Glutamatergic neuron (in vitro differentiated cells): ENCODE measurements around the gene OR51B2. TPM values are rescaled to one million over a fixed set of nuclear protein-coding genes. Genes with fewer than 3 reads are reported as not detected.
"Not testable (repeated sequence)": the region's sequence is repeated elsewhere in the genome, so short reads cannot be mapped to it uniquely, and the experiment has no call there.

Experiments used
- DNase-seq: peaks from one replicate; pipeline ENCODE4 v3.0.0; 2022
- H3K27ac Mint-ChIP-seq: one replicate; pipeline ENCODE4 v1.8.0; 2020; ENCODE audit warnings: mild to moderate bottlenecking, mixed read lengths, inconsistent platforms; ENCODE audit not compliant: unreplicated experiment
- H3K27me3 Mint-ChIP-seq: one replicate; pipeline ENCODE4 v1.8.0; 2020; ENCODE audit warnings: mild to moderate bottlenecking, moderate library complexity, mixed read lengths, inconsistent platforms; ENCODE audit not compliant: unreplicated experiment
- H3K36me3 Mint-ChIP-seq: one replicate; pipeline ENCODE4 v1.8.0; 2020; ENCODE audit warnings: mild to moderate bottlenecking, mixed read lengths, inconsistent platforms; ENCODE audit not compliant: unreplicated experiment
- H3K4me1 Mint-ChIP-seq: one replicate; pipeline ENCODE4 v1.8.0; 2020; ENCODE audit warnings: mild to moderate bottlenecking, low read depth, mixed read lengths, inconsistent platforms; ENCODE audit not compliant: unreplicated experiment
- H3K4me3 Mint-ChIP-seq: one replicate; pipeline ENCODE4 v1.8.0; 2020; ENCODE audit warnings: mild to moderate bottlenecking, mixed read lengths, inconsistent platforms; ENCODE audit not compliant: unreplicated experiment
- H3K9me3 Mint-ChIP-seq: one replicate; pipeline ENCODE4 v1.8.0; 2020; ENCODE audit warnings: mild to moderate bottlenecking, moderate library complexity, mixed read lengths, inconsistent platforms; ENCODE audit not compliant: unreplicated experiment
- CTCF ChIP-seq: fragments of 200-600 bp; sonication (generic); IDR thresholded peaks from one replicate; pipeline ENCODE4 v1.5.0; 2021; ENCODE audit not compliant: partially characterized antibody, unreplicated experiment
- total RNA-seq: library from RNA; stranded (reverse); fragmentation: NEBNext Ultra II Directional; extraction: Animal tissue kit (Norgen Biotek cat#: 25700); gene quantifications from one replicate; pipeline ENCODE4 v1.2.1, GENCODE V29; 2021; ENCODE audit not compliant: unreplicated experiment

OR51B2 gene
- total RNA-seq, 1 donor from 2014 or later, result not detected

- no peak for DNase-seq
- no peak overlapping the region for H3K4me3 Mint-ChIP-seq
- TF ChIP-seq CTCF, result no peak
- H3K27ac Mint-ChIP-seq, result no peak overlapping the region
- H3K9me3 Mint-ChIP-seq, result no peaks in the 10 kb centered on the region
- H3K36me3 Mint-ChIP-seq, result no peaks in the 10 kb centered on the region
- H3K27me3 Mint-ChIP-seq, result no peaks in the 10 kb centered on the region
- H3K4me1 Mint-ChIP-seq, result no peaks in the 10 kb centered on the region
Observed at GRCh38 chr11:5364214-5364613, 40.1 kb upstream of the OR51B2 start.

- Mint-ChIP-seq H3K36me3 (no peaks in the 10 kb centered on the region), H3K4me1 (no peaks in the 10 kb centered on the region), H3K9me3 (no peaks in the 10 kb centered on the region), H3K4me3 (no peak overlapping the region), H3K27me3 (no peaks in the 10 kb centered on the region), H3K27ac (no peak overlapping the region)
- TF ChIP-seq CTCF, result no peak
- no peak for DNase-seq
Observed at GRCh38 chr11:5363679-5364078, 39.6 kb upstream of the OR51B2 start.

GRCh38 chr11:5362017-5362625 lies 38.0 kb upstream of the OR51B2 start:
- no peaks in the 10 kb centered on the region for H3K36me3 Mint-ChIP-seq
- H3K27me3 Mint-ChIP-seq, result no peaks in the 10 kb centered on the region
- H3K9me3 Mint-ChIP-seq, result no peaks in the 10 kb centered on the region
- no peak for TF ChIP-seq CTCF
- H3K4me3 Mint-ChIP-seq, result no peak overlapping the region
- no peak for DNase-seq
- H3K4me1 Mint-ChIP-seq, result no peaks in the 10 kb centered on the region
- no peak overlapping the region for H3K27ac Mint-ChIP-seq

- not testable (repeated sequence) for H3K9me3 Mint-ChIP-seq, H3K27me3 Mint-ChIP-seq, H3K4me1 Mint-ChIP-seq
Observed at GRCh38 chr11:5356031-5356430, 31.9 kb upstream of the OR51B2 start.

GRCh38 chr11:5351208-5351607 lies 27.1 kb upstream of the OR51B2 start, which contains the start of gene OR51B6:
OR51B6 (plus strand) TSS chr11:5351508; CDS start chr11:5351508, 0 bp downstream.
- Mint-ChIP-seq H3K27ac (no peak within 1 kb of the TSS), H3K27me3 (peaks cover 3% of the 10 kb centered on the region), H3K36me3 (no peaks in the 10 kb centered on the region), H3K4me3 (no peak within 1 kb of the TSS), H3K4me1 (no peaks in the 10 kb centered on the region), H3K9me3 (peaks cover 2% of the 10 kb centered on the region)
- TF ChIP-seq CTCF, result no peak
- DNase-seq, result no peak

More at GRCh38 chr11:5356031-5356430, 31.9 kb upstream of the OR51B2 start:
- not testable (repeated sequence) for H3K36me3 Mint-ChIP-seq, H3K4me3 Mint-ChIP-seq, H3K27ac Mint-ChIP-seq, DNase-seq

- Mint-ChIP-seq H3K27me3 (peaks cover 3% of the 10 kb centered on the region), H3K4me1 (no peaks in the 10 kb centered on the region)
Observed at GRCh38 chr11:5349550-5349949, 25.5 kb upstream of the OR51B2 start.

More at GRCh38 chr11:5349550-5349949, 25.5 kb upstream of the OR51B2 start:
- Mint-ChIP-seq H3K27ac (no peak overlapping the region), H3K9me3 (peaks cover 2% of the 10 kb centered on the region), H3K4me3 (no peak overlapping the region), H3K36me3 (no peaks in the 10 kb centered on the region)
- no peak for DNase-seq
- no peak for TF ChIP-seq CTCF
